RPMI8226 (cell line): ENCODE results near the gene TOP3A.

Source experiments
- DNase-seq: peaks from one replicate; pipeline ENCODE4 v3.0.0-alpha.2; 2015

The TOP3A gene

DNA sequence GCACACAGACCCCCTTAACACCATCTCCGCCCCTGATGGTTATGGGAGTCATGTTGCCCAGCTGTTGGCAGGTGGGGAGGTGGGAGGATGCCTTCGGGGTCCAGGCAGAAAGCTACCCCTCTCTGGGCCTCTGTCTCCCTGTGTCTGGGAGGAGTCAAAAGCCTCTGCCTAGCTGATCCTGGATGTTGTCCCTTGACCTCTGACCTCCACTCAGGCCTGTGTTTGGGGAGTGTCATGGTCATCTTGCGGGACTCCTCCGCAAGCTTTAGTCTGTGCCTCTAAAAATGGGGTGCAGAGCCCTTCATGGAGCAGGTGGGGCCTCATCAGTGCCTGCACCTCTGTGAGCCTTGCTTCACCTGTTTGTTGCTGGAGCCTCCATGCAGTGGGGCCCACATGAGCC lies 85.5 kb downstream of the TOP3A start:
- DNase-seq: no peak

DNA sequence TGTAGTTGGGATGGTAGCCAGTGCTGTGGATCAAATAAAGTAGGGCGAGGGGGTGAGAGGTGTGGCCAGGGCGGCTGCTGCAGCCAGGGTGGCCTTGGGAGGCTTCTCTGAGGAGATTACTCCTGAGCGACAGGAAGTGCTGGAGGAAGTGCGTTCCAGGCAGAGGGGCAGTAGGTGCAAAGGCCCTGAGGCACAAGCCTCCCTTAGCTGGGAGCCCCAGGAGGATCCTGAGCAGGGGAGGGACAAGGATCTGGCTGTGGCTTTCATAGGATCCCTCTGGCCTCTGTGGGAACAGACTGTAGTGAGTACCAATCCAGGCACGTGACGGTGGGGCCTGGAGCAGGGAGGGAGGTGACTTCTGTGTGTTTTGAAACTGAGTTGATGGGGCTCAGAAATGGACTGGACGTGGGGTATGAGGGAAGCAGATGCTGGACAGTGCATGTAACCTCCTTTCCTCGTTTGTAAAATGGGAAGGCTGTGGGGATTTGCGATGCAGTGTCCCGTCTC lies 86.6 kb downstream of the TOP3A start:
- no peak for DNase-seq

DNA sequence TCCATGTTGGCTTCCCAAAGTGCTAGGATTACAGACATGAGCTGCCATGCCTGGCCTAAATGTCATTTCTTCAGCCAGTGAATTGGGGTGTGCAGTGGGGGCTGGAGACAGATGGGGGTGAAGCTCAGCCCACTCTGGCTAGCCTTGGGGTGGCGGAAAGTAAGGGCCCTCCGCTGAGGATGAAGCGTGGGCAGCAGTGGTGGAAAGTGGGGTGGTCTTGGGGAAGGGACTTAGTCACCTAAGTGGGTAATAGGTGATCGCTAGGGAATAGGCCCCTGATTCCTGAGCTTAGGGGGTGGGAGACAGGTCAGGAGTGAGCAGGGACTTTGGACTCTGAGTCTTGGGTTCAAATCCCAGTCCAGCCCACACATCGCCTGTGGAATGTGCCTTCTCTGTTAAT lies 87.2 kb downstream of the TOP3A start:
- no peak for DNase-seq

DNA sequence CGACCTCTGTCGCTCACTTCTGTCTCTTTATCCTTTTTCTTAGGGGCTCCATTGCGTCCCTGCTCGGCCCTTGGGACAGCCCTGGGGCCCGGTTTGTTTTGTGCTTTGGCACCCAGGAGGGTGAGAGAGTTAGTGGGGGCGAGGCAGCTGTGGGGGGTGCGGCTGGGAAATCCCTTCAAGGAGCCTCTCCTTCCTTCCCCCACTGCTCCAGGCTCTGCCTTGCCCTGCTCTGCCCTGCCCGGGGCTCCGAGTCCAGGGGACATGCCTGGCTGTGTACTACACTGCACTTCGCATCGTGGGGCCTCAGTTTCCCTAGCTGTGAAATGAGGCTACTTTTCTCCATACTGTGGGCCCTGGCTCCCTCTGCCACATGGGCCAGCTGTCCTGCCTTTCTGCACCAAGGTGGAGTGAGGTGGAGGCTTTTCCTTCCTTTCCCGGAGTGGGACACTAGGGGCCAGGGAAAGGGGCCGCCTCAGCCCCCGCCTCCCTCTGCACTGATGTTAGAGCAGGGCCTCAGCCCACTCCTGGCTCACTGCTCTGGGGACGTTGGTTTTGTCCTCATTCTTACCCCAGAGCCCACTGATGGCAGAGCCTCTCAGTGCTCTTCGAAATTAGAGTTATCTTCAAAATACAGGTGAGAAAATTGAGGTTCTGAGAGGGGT lies 88.4 kb downstream of the TOP3A start:
- DNase-seq: no peak

DNA sequence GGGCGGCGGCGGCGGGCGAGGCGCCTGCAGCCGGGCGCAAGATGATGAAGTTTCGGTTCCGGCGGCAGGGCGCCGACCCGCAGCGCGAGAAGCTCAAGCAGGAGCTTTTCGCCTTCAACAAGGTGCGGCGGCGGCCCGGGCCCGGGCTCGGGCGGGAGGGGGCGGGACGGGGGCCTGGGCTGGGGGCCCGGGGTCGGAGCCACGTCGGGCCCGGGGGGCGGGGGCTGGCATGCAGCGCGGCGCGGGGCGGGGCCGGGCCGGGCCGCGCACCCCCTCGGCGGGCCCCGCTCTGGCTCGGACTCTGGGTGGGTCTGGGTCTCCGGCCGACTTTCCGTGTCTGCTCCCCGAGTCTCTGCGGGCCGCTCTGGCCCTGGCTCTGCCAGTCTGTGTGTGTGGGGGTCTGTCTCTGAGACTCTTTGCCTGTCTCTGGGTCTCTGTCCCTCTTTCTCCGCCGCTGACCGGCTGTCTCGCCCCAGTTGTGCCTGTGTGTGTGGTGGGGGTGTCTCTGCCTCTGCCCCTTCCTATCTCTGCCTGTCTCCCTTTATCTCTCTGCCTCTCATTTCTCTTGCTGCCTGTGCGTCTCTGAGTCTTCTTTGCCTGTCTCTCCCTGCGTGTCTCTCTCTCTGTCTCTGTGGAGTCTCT lies 89.0 kb downstream of the TOP3A start:
- no peak for DNase-seq

DNA sequence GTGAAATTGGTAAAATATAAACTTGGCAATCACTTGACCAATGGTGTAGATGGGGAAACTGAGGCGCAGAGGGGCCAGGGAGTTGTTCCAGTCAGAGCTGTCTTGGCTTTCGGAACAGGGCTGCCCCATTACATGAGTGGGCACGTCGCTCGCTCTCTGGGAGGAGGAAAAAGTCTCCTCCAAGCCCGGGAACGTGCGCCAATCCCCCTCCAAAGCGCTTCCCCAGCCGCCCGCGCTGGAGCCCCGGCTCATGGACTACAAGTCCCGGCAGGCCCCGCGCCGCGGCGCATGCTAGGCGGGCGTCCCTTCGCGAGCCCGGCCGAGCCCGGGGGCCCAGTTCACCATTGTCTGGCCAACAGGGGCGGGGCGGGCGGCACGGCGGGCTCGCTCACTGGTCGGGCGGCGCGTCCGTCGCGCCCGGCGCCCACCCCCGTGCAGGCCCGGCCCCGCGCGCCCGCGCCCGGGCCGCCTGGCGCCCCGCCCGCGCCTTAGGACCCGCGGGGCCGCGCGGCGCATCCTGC lies 89.6 kb downstream of the TOP3A start, which contains the start of gene LLGL1:
LLGL1 (plus strand) TSS at position 515 of the 521 bp plus-strand sequence. CDS start 48 bp downstream, outside the sequence.
- DNase-seq: peak; percentile 99

DNA sequence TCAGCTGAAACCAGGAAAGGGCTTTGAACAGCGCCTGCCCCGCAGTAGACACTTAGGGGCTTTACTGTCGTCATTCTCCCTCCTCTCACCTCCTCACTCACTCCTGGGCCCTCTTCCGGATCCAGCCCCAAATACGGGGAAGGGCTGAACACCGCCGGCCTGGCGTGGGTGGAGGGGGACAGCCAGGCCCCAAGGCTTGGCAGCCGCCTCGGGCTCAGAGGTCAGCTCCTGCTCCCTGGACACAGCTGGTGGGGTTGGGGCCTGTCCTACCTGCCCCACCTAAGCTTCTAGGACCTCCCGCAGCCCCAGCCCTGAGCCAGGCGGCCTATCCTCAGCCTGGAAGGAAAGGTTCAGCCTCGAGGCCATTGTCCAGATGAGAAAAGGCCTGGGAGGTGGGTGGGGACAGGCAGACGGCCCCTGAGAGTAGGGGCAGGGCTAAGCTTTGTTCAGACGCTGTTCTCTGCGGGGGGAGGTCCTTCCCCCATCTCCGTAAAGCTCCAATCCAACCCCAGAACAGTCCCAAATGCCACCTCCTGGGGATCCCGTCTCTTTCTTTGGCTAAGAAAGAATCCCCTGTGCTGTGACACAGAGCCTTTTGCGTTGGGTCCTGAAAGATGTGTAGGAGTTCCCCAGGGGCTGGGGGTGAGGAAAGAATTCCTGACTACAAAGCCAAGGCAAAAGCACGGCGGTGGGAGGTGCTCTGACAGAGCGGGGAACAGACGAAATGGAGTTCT lies 90.2 kb downstream of the TOP3A start:
- DNase-seq: no peak

DNA sequence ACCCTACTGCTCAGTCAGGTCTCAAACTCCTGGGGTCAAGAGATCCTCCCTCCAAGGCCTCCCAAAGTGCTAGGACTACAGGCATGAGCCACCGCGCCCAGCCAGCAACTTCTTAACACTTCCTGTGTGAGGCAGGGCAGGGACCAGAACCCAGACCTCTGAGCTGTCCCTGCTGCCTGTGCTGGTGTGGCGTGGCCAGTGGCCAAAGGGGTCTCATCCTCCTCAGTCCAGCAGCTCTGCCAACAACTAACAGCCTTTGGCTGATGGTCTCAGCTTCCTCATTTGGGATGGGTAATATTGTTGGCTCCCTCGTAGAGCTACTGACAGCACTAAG lies 90.8 kb downstream of the TOP3A start:
- no peak for DNase-seq
